NCI-H146 treated with DMSO at 0.1 percent for 48 hours (cell line): ENCODE measurements around the gene ZNF683.

Experiments
- DNase-seq: peaks from one replicate; lab custom pipeline; 2025; ENCODE audit not compliant: unreplicated experiment; lab: John Stamatoyannopoulos, UW

The ZNF683 gene

GRCh38 chr1:26359981-26360806 is 12.4 kb downstream of the ZNF683 start:
- DNase-seq, result no peak

DNA sequence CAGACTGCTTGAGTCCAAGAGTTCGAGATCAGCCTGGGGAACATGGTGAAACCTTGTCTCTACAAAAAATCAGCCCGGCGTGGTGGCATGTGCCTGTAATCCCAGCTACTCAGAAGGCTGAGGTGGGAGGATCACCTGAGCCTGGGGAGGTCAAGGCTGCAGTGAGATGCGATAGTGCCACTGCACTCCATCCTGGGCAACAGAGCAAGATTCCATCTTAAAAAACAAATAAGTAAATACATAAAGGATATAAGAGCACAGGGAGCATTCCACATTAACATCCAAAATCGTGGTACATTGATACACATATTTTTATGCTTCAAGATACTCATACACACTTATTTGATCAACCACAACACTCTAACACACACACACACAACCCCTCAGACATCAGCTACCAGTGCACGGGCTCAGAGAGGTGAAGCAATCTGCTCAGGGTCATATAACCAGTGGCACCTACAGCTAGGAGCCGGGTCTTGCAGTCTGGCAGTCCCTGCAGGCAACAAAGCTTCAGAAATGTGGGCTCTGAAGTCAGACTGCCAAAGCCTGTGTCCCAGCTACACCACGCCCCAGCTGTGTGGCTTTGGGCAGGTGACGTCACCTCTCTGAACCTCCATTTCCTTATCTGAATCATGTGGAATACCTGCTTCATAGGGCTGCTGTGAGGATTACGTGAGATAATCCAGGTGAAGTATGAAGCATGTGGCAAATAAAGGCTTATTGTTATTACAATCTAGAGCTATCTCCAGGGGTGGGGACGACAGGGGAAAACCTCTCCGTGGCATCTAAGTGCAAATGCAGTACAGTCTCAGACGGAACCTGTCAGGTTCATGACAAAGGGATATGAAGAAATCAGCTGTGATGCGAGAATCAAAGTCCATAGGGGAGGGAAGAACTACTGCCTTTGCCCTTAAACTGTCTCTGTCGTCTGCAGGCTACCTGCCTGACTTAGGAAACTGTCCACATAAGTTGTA is 13.9 kb downstream of the ZNF683 start:
- DNase-seq, result no peak

- no peak for DNase-seq
Measured at GRCh38 chr1:26357121-26357602, 15.4 kb downstream of the ZNF683 start.

DNA sequence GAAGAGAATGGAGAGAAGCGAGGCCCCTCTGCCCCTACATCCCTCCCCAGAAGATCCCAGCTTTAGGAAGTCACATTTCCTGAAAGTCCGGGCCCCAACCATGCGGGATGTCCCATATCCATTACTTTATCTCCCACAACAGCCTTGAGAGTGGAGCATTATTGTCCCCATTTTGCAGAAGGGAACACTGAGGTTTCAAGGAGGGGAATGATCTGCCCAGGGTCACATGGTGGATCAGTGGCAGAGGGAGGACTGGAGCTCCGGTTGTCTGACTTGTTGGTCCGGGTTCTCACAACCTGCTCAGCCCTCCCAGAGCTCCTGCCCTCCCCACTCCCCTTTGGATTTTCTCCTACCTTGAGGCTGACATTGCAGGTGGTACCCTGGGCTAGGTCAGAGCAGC is 16.4 kb downstream of the ZNF683 start:
- DNase-seq, result no peak

DNA sequence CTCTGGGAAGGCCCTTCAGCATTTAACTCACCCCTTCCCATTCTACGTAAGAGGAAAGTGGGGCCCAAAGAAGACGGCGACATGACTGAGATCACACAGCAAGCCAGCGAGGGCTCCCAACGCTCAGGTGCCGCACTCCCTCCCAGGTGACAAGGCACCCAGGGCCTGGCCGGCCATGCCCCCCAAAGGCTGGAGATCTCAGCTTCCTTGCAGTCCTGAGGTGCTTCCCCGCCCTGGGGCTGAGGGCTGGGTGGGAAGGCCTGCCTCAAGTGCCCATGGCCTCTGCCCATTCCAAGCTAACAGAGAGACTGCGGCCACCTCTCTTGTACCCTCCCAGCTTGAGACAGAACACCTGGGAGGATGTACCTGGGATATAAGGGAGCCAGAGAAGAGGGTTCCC is 17.6 kb downstream of the ZNF683 start:
- no peak for DNase-seq

DNA sequence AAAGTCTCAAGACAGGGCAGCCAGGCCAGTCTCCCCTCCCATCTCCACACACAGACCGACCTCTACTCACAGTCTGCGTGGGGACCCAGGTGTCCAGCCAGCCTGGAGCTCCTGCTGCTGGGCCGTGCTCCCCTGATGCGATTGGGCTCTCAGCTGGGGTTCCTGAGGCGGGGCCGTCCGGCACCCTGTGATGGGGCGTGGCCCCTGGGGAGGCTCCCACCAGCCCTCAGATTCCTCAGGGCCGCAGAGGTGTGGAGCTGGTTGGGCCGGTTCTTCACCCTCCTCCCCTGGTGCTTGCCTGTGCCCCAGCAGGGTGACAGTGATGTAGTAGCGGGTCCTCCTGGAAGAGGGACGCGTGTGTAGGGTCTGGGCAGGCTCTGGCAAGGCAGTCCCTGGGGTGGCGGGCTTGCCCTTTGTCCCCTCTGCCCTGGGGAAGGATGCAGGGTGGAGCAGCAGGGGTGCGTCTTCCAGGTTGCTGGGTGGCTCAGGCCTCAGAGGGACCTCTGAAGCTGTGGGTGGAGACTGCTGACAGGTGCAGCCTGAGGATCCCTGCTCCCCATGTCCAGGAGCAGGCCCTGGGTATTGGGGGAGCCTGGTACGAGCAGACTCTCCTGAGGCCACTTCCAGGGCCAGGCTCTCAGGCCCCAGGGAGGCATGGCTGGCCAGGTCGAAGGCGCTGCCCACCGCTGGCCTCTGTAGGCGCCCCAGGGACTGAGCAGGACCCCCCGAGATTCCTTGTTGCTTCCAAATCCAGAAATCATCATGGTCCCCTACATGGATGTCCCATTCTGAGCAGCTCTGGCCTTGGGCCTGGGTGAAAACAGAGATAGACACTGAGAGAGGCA is 18.4 kb downstream of the ZNF683 start, which contains the start of gene CRYBG2:
TSS of gene CRYBG2 (minus strand) at position 155 of the 845 bp plus-strand sequence. CDS start 7,473 bp downstream, outside the sequence.
- DNase-seq, result no peak

- DNase-seq, result no peak
Measured at GRCh38 chr1:26353210-26353859, 19.2 kb downstream of the ZNF683 start.

GRCh38 chr1:26352338-26352679 is 20.2 kb downstream of the ZNF683 start:
- DNase-seq, result no peak

DNA sequence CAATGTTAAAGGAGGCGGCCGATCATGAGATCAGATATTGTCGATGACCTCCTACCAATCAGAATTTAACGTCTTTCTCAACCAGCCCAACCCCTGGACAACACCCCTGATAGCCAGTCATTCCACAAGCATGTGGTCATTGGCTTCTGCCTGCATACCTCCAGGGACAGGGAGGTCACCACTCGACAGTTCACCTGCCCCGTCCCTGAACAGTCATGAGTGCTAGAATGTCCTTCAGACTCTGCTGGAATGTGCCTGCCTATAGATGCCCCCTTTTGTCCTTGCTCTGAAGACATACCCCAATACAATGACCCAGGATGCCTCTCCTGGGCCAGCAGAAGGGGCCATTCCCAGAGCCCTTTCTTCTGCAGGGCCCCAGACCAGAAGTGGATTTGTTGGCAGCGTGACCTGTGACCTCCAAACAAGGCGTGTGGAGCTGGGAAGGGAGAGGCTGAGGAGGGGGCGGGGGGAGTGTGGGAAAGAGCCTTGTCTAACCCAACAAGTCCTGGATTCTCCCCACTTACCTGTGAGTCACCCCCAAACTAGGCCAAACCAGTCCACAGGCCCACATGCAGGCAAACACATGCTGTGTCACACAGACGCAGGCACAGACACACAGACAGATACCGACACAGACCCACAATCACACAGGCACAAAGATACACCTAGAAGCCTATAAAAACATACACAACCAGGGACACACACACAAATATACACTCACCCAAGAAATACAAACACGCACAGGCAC is 20.8 kb downstream of the ZNF683 start:
- no peak for DNase-seq

- no peak for DNase-seq
Measured at GRCh38 chr1:26350701-26351589, 21.6 kb downstream of the ZNF683 start.

GRCh38 chr1:26350343-26350700 is 22.2 kb downstream of the ZNF683 start:
- DNase-seq, result no peak

DNA sequence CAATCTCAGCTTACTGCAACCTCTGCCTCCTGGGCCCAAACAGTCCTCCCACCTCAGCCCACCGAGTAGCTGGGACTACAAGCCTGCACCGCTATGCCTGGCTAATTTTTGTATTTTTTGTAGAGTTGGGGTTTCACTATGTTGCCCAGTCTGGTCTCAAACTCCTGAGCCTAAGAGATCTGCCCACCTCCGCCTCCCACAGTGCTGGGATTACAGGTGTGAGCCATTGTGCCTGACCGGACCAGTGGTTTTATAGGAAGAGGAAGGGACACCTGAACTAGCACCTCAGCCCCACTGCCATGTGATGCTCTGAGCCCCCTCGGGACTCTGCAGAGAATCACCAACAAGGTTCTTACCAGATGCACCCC is 22.7 kb downstream of the ZNF683 start:
- no peak for DNase-seq

- DNase-seq, result no peak
Measured at GRCh38 chr1:26349188-26349876, 23.2 kb downstream of the ZNF683 start.

DNA sequence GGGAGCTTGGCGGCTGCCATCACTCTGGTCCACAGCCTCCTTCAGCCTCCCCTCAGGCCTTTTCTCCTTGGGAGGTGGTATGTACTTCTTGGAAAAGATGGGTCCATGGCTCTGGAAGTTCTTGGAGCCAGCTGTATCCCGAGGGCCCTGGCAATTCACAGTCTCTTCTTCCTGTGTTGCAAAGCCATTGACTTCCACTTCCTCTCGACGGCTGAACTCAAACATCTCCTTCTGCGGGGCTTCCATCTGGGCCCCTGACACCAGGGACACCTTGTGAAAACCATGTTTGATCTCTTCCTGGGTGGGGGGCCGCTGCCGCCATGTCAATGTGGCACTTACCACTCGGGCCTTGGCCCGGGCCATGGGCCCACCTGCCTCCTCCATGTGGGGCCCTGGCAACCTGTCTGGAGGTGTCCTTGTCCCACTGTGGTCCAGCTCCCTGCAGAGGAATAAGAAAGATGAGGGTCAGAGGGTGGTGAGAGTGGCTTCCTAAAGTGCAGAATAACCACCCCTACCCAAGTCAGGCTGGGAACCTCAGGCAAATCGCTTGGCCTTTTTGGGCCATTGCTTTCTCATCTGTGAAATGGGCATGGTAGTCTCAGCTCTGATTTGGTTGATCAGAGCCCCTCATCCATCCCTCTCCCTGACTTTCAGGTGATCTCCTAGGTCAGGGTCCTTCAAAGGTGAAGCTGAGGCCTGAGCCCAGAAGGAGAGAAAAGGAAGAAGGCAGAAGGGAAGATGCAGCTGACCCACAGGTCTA is 26.1 kb downstream of the ZNF683 start:
- no peak for DNase-seq

DNA sequence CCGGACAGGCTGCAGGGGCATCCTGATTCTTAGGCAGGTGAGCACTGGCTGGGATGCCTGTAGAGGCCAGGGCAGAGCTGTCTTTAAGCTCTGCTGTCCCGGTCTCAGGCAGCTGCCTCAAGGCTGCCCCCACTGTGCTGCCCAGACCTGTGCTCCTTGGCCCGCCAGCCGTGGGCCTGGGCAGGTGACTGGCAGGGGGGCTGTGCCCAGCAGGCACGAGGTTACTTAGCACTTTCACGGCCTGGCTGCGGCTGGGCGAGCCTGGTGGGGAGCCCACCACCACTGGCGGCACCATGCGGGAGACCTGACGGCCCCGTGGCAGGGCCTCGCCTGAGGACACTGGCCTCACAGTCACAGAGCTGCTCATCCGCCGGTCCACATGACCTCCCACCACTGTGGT is 26.8 kb downstream of the ZNF683 start:
- no peak for DNase-seq

GRCh38 chr1:26344147-26344920 is 28.2 kb downstream of the ZNF683 start:
- no peak for DNase-seq

DNA sequence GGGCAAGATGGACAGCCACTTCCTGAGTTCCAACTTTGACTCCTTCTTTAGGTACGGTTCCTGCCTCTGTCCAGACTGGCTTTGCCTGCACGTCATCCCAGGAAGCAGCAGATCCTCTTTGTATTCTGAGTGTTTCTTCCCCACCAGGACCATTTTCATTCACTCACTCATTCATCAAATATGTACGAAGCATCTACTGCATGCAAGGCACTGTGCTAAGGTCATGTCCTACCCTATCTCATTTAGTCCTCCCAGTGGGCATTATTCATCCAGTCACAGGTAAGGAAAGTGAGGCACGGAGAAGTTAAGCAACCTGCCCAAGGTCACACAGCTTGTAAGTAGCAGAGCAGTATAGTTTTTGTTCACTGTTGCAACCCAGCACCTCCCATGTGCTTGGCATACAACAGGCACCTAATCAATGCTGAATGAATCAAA is 32.5 kb downstream of the ZNF683 start:
- no peak for DNase-seq
